CD4-positive, alpha-beta T cell treated with Interleukin-15 for 1 hour (primary cell): ENCODE data around the gene GNAL.

Experiments used
- DNase-seq: peaks from one replicate; pipeline ENCODE4 v3.0.0-alpha.2; 2020

The GNAL gene

DNA sequence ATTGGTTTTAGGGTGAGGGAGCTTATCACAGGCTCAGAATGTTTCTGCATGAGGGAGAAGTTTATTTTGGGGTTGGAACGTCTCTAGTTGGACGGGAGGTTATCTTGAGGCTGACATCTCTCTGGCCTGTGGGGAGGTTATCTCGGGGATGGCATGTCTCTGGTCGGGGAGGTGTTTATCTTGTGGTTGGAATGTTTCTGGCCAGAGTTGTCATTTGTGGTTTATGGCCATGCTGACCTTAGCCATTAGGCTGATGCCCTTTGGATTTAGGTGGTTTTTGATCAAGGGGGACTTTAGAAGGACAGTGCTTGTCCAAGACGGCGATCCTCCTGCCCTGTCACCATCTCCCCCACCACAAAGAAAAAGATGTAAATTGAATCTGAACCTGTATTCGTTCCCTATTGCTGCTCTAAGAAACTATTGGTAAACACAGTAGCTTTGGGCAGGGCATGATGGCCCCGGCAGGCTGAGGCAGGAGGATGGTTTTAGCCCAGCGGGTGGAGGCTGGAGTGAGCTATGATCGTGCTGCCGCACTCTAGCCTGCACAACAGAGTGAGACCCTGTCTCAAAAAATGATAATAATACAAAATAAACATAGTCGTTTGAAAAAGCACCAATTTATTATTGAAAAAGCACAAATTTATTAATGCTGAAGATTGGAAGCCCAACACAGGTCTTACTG lies 236.9 kb downstream of the GNAL start:
- no peak for DNase-seq

DNA sequence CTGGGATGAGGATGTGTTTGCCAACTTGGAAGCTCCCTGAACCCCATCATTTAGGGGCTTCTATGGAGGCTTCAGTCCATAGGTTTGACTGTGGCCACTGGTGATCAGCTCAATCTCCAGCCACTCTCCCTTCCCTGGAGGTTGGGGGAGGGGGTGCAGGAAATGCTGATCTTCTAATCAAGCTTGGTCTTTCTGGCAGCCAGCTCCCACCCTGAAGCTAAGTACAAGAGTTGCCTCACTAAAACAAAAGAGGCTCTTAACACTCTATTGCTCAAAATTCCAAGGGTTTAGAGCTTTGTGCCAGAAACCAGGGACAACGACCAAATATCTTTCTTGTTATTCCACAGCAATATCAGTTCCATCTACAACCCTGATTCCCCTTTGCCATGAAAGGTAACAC lies 238.4 kb downstream of the GNAL start:
- DNase-seq, result no peak

DNA sequence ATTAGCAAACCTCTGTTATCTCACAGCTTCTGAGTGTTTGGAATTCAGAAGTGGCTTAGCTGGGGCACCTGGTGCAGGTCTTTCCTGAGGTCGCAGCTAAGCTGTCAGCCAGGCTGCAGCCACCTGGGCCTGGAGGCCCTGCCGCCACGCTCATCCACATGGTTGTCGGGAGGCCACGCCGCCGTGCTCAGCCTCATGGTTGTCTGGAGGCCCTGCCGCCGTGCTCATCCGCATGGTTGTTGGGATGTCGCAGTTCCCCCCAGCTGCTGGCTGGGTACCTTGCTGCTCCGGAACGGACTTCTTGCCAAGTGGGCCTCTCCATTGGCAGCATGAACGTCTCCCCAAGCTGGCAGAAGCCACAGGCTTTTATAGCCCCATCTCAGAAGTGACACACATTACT lies 243.3 kb downstream of the GNAL start:
- DNase-seq, result no peak
